ENCODE data around the gene DHDDS. TPM values are rescaled to one million over a fixed set of nuclear protein-coding genes. Genes with fewer than 3 reads are reported as not detected.

Gene DHDDS
- total RNA-seq (2016; rRNA removed; fragmentation: Illumina TruSeq; extraction: Trizol) (26.5 and 28.3 TPM in 2 replicates), polyA plus RNA-seq (2011; rRNA removed) (18.3 and 18.9 TPM in 2 replicates), polyA minus RNA-seq (2011; rRNA and poly(A)+ RNA removed; ENCODE audit: low replicate concordance) (29.3 and 39.0 TPM in 2 replicates), Bru-seq, nascent RNA (percentile 65 among the genes with signal in this experiment), BruChase-seq, experiment 1, labeled RNA remaining after a 6-hour chase (percentile 71 among the genes with signal in this experiment), BruChase-seq, experiment 2, labeled RNA remaining after a 2-hour chase (percentile 69 among the genes with signal in this experiment)
- 7.6 and 8.2 TPM in 2 replicates for total RNA-seq (2016; cell fraction: cytosol; rRNA removed; fragmentation: Illumina TruSeq; extraction: Trizol; ENCODE audit: low read depth)
- 25.2 and 29.1 TPM in 2 replicates for total RNA-seq (2016; cell fraction: insoluble cytoplasmic fraction; rRNA removed; fragmentation: Illumina TruSeq; extraction: Trizol)
- 8.7 and 10.1 TPM in 2 replicates for total RNA-seq (2016; cell fraction: membrane; rRNA removed; fragmentation: Illumina TruSeq; extraction: Trizol)
- 24.6 and 27.6 TPM in 2 replicates for total RNA-seq (2016; cell fraction: nucleus; rRNA removed; fragmentation: Illumina TruSeq; extraction: Trizol)
- 16.7 and 17.2 TPM in 2 replicates for polyA plus RNA-seq (2011; cell fraction: cytosol; rRNA removed)
- 34.7 and 40.5 TPM in 2 replicates for polyA plus RNA-seq (2011; cell fraction: nucleus; rRNA removed)
- 15.5 and 18.2 TPM in 2 replicates for polyA plus RNA-seq (2012)
- 2.9 TPM in 2 replicates for polyA plus RNA-seq (2016; cell fraction: cytosol; fragmentation: Illumina TruSeq; extraction: Trizol; ENCODE audit: low read depth)
- 21.6 and 26.2 TPM in 2 replicates for polyA plus RNA-seq (2016; cell fraction: insoluble cytoplasmic fraction; fragmentation: Illumina TruSeq; extraction: Trizol; ENCODE audit: low read depth)
- polyA plus RNA-seq (2016; cell fraction: membrane; fragmentation: Illumina TruSeq; extraction: Trizol; ENCODE audit: low read depth): 5.2 and 5.5 TPM in 2 replicates
- polyA plus RNA-seq (2016; cell fraction: nucleus; fragmentation: Illumina TruSeq; extraction: Trizol; ENCODE audit: insufficient read depth, low read depth): 36.9 and 42.9 TPM in 2 replicates
- polyA minus RNA-seq (2011; cell fraction: cytosol; rRNA and poly(A)+ RNA removed): 9.5 and 12.6 TPM in 2 replicates
- 49.0 and 50.6 TPM in 2 replicates for polyA minus RNA-seq (2011; cell fraction: nucleus; rRNA and poly(A)+ RNA removed)
- long read RNA-seq, experiment 1, transcript DHDDS-201 (9 exons, 1,403 nt): major isoform, 6 of 16 reads
- long read RNA-seq, experiment 1, partial matches to known transcripts: 3 of 16 reads
- long read RNA-seq, experiment 1, other reads (novel, unspliced or antisense): 5 of 16 reads
- long read RNA-seq, experiment 2, partial matches to known transcripts: 16 of 30 reads
- long read RNA-seq, experiment 2, other reads (novel, unspliced or antisense): 5 of 30 reads

GRCh38 chr1:26431979-26432695, at the start of gene DHDDS:
TSS of gene DHDDS (plus strand) at chr1:26432321. CDS start at chr1:26432946, 625 bp downstream.
- H3K9me3 ChIP-seq (ENCODE audit: low read length): no peaks in the 10 kb centered on the region
- H3K27me3 ChIP-seq (ENCODE audit: control insufficient read depth in 1 of 2, insufficient read depth in 2 of 2, low read length in 2 of 2): peaks cover 0 to 4% of the 10 kb centered on the region in 2 experiments; a peak in 1 of 5 replicates
- peak within 1 kb of the TSS; percentile 87 for H3K9ac ChIP-seq (ENCODE audit: insufficient read depth, low read depth, low read length)
- peaks cover 2 to 9% of the 10 kb centered on the region in 2 experiments; a peak in 2 of 5 replicates for H3K36me3 ChIP-seq (replicated peaks in 1 of 2; ENCODE audit: control insufficient read depth in 1 of 2, insufficient read depth in 2 of 2, low read length in 2 of 2)
- H3K4me2 ChIP-seq (ENCODE audit: low read depth, low read length): peak within 1 kb of the TSS; percentile 91
- intact Hi-C loops (cut with micrococcal nuclease; ENCODE audit: unreplicated experiment) (no loop called here), in situ Hi-C loops (cut with HindIII; ENCODE audit: extremely low pct_ligation_motif_present, low pct_unique_long_range_greater_than_20kb) (no loop called here)
- H2AFZ ChIP-seq (ENCODE audit: low read length): peak within 1 kb of the TSS; percentile 79
- H4K20me1 ChIP-seq (ENCODE audit: insufficient read depth, low read length): no peaks in the 10 kb centered on the region
- POLR2A ChIA-PET: interaction anchor here (0.6 to 1.3 kb wide), 20 partner anchors 9 to 407 kb away, joined by 3 to 16 read pairs (median 4); partner anchors contain the start of genes CEP85, HMGN2, RPS6KA1 and SH3BGRL3
- CTCF ChIA-PET (ENCODE audit: low intra/inter-chr PET ratio, low total read pairs): no interaction called here
- 1% methylated on average over 39 of the region's 45 CpGs for WGBS (ENCODE audit: low lambda C conversion rate)
- ATAC-seq: peak; percentile 97
- BruUV-seq (replicated peaks): no TSS peak
- peaks cover 25% of the 10 kb centered on the region for H3K4me1 ChIP-seq (ENCODE audit: insufficient read depth, low read length)
- peak; percentile 91 for DNase-seq (ENCODE audit: low spot score)
- peak; percentile 77 for FAIRE-seq
- peak within 1 kb of the TSS; percentile 58 for H3K27ac ChIP-seq (ENCODE audit: extremely low read length, insufficient read depth, low read length)
- peaks cover 11% of the 10 kb centered on the region for H3K79me2 ChIP-seq (ENCODE audit: insufficient read depth, low read length)
- peak within 1 kb of the TSS; percentile 75 to 97 (median 84) for H3K4me3 ChIP-seq (replicated peaks in 1 of 3; ENCODE audit: insufficient read depth in 1 of 3, low read depth in 2 of 3, low read length in 3 of 3)
- TF ChIP-seq ZNF768 (CRISPR knock-in tag; IDR thresholded peaks at IDR 0.05) (peak; percentile 81), NFYC (CRISPR knock-in tag; IDR thresholded peaks at IDR 0.05) (peak; percentile 66), MAZ (IDR thresholded peaks at IDR 0.05; ENCODE audit: borderline replicate concordance, low read depth, low read length) (peak; percentile 78; the same call in 1 of the 2 replicates), MAZ (CRISPR knock-in tag; IDR thresholded peaks at IDR 0.05; ENCODE audit: low read depth) (peak; percentile 98), SNAPC4 (CRISPR knock-in tag; IDR thresholded peaks at IDR 0.05) (peak; percentile 83), ZNF329 (CRISPR knock-in tag; IDR thresholded peaks at IDR 0.05; ENCODE audit: low read depth) (peak; percentile 94), DZIP1 (CRISPR knock-in tag; IDR thresholded peaks at IDR 0.05) (peak; percentile 93; the same call in 1 of the 2 replicates), U2AF1 (optimal IDR thresholded peaks at IDR 0.05; ENCODE audit: low read depth, low read length) (no peak), ZNF766 (CRISPR knock-in tag; IDR thresholded peaks at IDR 0.05; ENCODE audit: borderline replicate concordance) (peak; percentile 99)
